ENCODE data around the gene SOHLH2.

DNA sequence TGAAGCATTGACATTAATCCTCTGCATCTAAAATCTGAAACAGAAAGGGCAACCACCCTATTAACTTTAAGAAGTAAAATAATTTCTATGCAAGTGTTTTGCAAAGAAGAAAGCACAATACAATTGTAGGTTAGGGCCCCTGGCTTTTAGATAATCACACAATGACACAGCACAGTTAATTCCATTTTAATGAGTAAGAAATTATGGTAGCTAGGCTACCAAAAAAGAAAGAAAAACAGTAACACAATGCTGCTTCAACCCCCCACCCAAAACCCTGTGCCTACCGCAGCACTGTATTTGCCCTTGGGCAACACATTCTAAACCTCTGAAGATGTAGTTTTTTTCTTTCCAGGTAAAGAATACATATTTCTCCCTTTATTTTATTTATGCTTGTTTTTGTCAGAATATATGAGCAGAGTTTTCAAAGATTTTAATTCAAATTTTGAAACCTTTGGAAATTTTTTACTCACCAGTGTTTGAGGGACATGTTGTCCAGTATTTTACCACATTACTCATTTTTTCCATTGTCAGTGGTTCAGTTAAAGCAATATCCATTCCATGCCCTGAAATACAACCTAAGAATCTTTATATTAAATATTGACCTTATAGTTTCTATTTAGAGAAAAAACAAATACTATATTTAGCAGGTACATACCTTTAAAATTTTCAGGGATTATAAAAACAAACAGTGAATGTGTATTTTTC, 21.1 kb downstream of the SOHLH2 start:
- TF ChIP-seq EZH2 (IDR thresholded peaks at IDR 0.05; ENCODE audit: borderline replicate concordance, insufficient read depth, low read length, poor library complexity, severe bottlenecking), result no peak
- no peak for TF ChIP-seq EP300 (conservative IDR thresholded peaks at IDR 0.05; ENCODE audit: poor library complexity, severe bottlenecking)
- TF ChIP-seq, protein P1, sequence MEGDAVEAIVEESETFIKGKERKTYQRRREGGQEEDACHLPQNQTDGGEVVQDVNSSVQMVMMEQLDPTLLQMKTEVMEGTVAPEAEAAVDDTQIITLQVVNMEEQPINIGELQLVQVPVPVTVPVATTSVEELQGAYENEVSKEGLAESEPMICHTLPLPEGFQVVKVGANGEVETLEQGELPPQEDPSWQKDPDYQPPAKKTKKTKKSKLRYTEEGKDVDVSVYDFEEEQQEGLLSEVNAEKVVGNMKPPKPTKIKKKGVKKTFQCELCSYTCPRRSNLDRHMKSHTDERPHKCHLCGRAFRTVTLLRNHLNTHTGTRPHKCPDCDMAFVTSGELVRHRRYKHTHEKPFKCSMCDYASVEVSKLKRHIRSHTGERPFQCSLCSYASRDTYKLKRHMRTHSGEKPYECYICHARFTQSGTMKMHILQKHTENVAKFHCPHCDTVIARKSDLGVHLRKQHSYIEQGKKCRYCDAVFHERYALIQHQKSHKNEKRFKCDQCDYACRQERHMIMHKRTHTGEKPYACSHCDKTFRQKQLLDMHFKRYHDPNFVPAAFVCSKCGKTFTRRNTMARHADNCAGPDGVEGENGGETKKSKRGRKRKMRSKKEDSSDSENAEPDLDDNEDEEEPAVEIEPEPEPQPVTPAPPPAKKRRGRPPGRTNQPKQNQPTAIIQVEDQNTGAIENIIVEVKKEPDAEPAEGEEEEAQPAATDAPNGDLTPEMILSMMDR (IDR thresholded peaks at IDR 0.05; ENCODE audit: poor library complexity, severe bottlenecking), result no peak
- no peak for TF ChIP-seq TAF1 (IDR thresholded peaks at IDR 0.05; ENCODE audit: low read depth)
- no peak for TF ChIP-seq RAD21 (conservative IDR thresholded peaks at IDR 0.05)
- no peak for TF ChIP-seq POLR2AphosphoS5 (IDR thresholded peaks at IDR 0.05)
- no peak for TF ChIP-seq SMC3 (conservative IDR thresholded peaks at IDR 0.05; ENCODE audit: poor library complexity)
- TF ChIP-seq MXI1 (conservative IDR thresholded peaks at IDR 0.05; ENCODE audit: poor library complexity, severe bottlenecking), result no peak
